Neural cell (in vitro differentiated cells): ENCODE data around the gene TTF1. TPM values are rescaled to one million over a fixed set of nuclear protein-coding genes. Genes with fewer than 3 reads are reported as not detected.

Experiments
- H2AFZ ChIP-seq: fragments of 200-600, 300-800 bp; sonication (generic), shearing (Covaris generic); 2 replicates; pipeline ENCODE4 v1.6.0; 2014; ENCODE audit warnings: low read depth, mild to moderate bottlenecking, antibody characterized with exemption, low read length, moderate library complexity
- H3F3A ChIP-seq: fragments of 200-600 bp; shearing (Covaris generic); 2 replicates; pipeline ENCODE4 v1.6.1; 2016; ENCODE audit warnings: mild to moderate bottlenecking, moderate library complexity, mixed read lengths, antibody characterized with exemption, low read length; ENCODE audit not compliant: insufficient read depth, poor library complexity, severe bottlenecking
- H3K27ac ChIP-seq: fragments of 200-600, 300-800 bp; sonication (generic), shearing (Covaris generic); 2 replicates; pipeline ENCODE4 v1.5.1; 2014; ENCODE audit warnings: mild to moderate bottlenecking, low read length, moderate library complexity
- H3K27me3 ChIP-seq: fragments of 300-800, 200-600 bp; sonication (generic), shearing (Covaris generic); 2 replicates; pipeline ENCODE4 v1.6.0; 2014; ENCODE audit warnings: mild to moderate bottlenecking, low read depth, low read length, moderate library complexity; ENCODE audit not compliant: insufficient read depth
- H3K36me3 ChIP-seq: fragments of 300-800, 200-600 bp; sonication (generic), shearing (Covaris generic); 2 replicates; pipeline ENCODE4 v1.5.1; 2014; ENCODE audit warnings: mild to moderate bottlenecking, antibody characterized with exemption, low read length, moderate library complexity; ENCODE audit not compliant: insufficient read depth
- H3K4me2 ChIP-seq: fragments of 300-800, 200-600 bp; sonication (generic), shearing (Covaris generic); 2 replicates; pipeline ENCODE4 v1.6.0; 2014; ENCODE audit warnings: mild to moderate bottlenecking, low read length
- H3K4me3 ChIP-seq: fragments of 300-800, 200-600 bp; sonication (generic), shearing (Covaris generic); 2 replicates; pipeline ENCODE4 v1.5.1; 2014; ENCODE audit warnings: mild to moderate bottlenecking, low read length, moderate library complexity
- H3K79me2 ChIP-seq: fragments of 200-600 bp; shearing (Covaris generic); replicated peaks from 2 replicates; pipeline ENCODE4 v1.6.0; 2014; ENCODE audit warnings: mild to moderate bottlenecking, low read length, moderate library complexity; ENCODE audit not compliant: insufficient read depth
- H3K9ac ChIP-seq: fragments of 300-800, 200-600 bp; sonication (generic), shearing (Covaris generic); 2 replicates; pipeline ENCODE4 v1.6.1; 2016; ENCODE audit warnings: mild to moderate bottlenecking, low read length, mixed read lengths
- H3K9me2 ChIP-seq: fragments of 200-600 bp; shearing (Covaris generic); 2 replicates; pipeline ENCODE4 v1.6.1; 2016; ENCODE audit warnings: mild to moderate bottlenecking, low read length, mixed read lengths; ENCODE audit not compliant: insufficient read depth
- H3K9me3 ChIP-seq: fragments of 200-600, 300-800 bp; sonication (generic), shearing (Covaris generic); 2 replicates; pipeline ENCODE4 v1.6.1; 2016; ENCODE audit warnings: mild to moderate bottlenecking, mixed run types, low read length, moderate library complexity, mixed read lengths
- H4K20me1 ChIP-seq: fragments of 200-600 bp; shearing (Covaris generic); 2 replicates; pipeline ENCODE4 v1.6.1; 2016; ENCODE audit warnings: mild to moderate bottlenecking, mixed run types; ENCODE audit not compliant: insufficient read depth
- CTCF ChIP-seq: fragments of 450-650 bp; IDR thresholded peaks from 2 replicates; pipeline ENCODE4 v1.5.1; 2014; ENCODE audit warnings: antibody characterized with exemption, mild to moderate bottlenecking, moderate library complexity; ENCODE audit not compliant: poor library complexity, severe bottlenecking
- EP300 ChIP-seq: fragments of 450-650 bp; conservative IDR thresholded peaks from 2 replicates; pipeline ENCODE4 v1.6.1; 2014; ENCODE audit warnings: antibody characterized with exemption, mild to moderate bottlenecking, moderate library complexity; ENCODE audit not compliant: poor library complexity, severe bottlenecking
- EZH2 ChIP-seq: fragments of 200-600, 300-800 bp; shearing (Covaris generic), sonication (generic); IDR thresholded peaks from 2 replicates; pipeline ENCODE4 v1.6.1; 2014; ENCODE audit warnings: antibody characterized with exemption, low read length, borderline replicate concordance, mild to moderate bottlenecking; ENCODE audit not compliant: insufficient read depth, poor library complexity, severe bottlenecking
- MXI1 ChIP-seq: fragments of 450-650 bp; conservative IDR thresholded peaks from 2 replicates; pipeline ENCODE4 v1.6.1; 2014; ENCODE audit warnings: antibody characterized with exemption, mild to moderate bottlenecking; ENCODE audit not compliant: poor library complexity, severe bottlenecking
- POLR2AphosphoS5 ChIP-seq: IDR thresholded peaks from 2 replicates; pipeline ENCODE4 v1.6.1; 2012
- RAD21 ChIP-seq: fragments of 450-650 bp; conservative IDR thresholded peaks from 2 replicates; pipeline ENCODE4 v1.6.1; 2014; ENCODE audit warnings: antibody characterized with exemption, mild to moderate bottlenecking, moderate library complexity
- REST ChIP-seq: IDR thresholded peaks from 2 replicates; pipeline ENCODE4 v1.6.1; 2012; ENCODE audit warnings: borderline replicate concordance
- SMC3 ChIP-seq: fragments of 450-650 bp; conservative IDR thresholded peaks from 2 replicates; pipeline ENCODE4 v1.6.1; 2014; ENCODE audit warnings: antibody characterized with exemption, mild to moderate bottlenecking, moderate library complexity; ENCODE audit not compliant: poor library complexity
- TAF1 ChIP-seq: IDR thresholded peaks from 2 replicates; pipeline ENCODE4 v1.6.1; 2012; ENCODE audit warnings: low read depth
- polyA plus RNA-seq: library from polyadenylated mRNA; depleted of rRNA; stranded (reverse); fragments of >200 nt; gene quantifications from 2 replicates; pipeline ENCODE4 v1.2.3, GENCODE V29; 2014

TTF1 gene
- polyA plus RNA-seq, 1 donor from 2014 or later: 27.1 TPM

GRCh38 chr9:132446887-132447286 lies 40.2 kb upstream of the TTF1 start:
- Histone ChIP-seq H3K9me2 (no peaks in the 10 kb centered on the region), H2AFZ (no peak overlapping the region), H3K9ac (no peak overlapping the region), H3F3A (no peaks in the 10 kb centered on the region), H3K27me3 (no peaks in the 10 kb centered on the region), H3K9me3 (no peaks in the 10 kb centered on the region), H3K4me2 (no peak overlapping the region), H3K27ac (no peak overlapping the region), H3K4me3 (no peak overlapping the region), H3K79me2 (no peaks in the 10 kb centered on the region), H4K20me1 (no peaks in the 10 kb centered on the region), H3K36me3 (no peaks in the 10 kb centered on the region)
- TF ChIP-seq SMC3: no peak
- TF ChIP-seq POLR2AphosphoS5: no peak
- no peak for TF ChIP-seq CTCF
- no peak for TF ChIP-seq TAF1
- no peak for TF ChIP-seq RAD21
- no peak for TF ChIP-seq EZH2

GRCh38 chr9:132443951-132444607 lies 37.4 kb upstream of the TTF1 start:
- peaks cover 10% of the 10 kb centered on the region for H3F3A ChIP-seq
- TF ChIP-seq CTCF (no peak), MXI1 (no peak), REST (no peak), SMC3 (no peak), TAF1 (no peak), EZH2 (no peak), POLR2AphosphoS5 (no peak), EP300 (no peak), RAD21 (no peak)

More at GRCh38 chr9:132443951-132444607, 37.4 kb upstream of the TTF1 start:
- H3K27ac ChIP-seq: no peak overlapping the region
- no peaks in the 10 kb centered on the region for H3K27me3 ChIP-seq
- H3K36me3 ChIP-seq: no peaks in the 10 kb centered on the region
- no peak overlapping the region for H3K4me2 ChIP-seq
- no peak overlapping the region for H3K4me3 ChIP-seq
- no peaks in the 10 kb centered on the region for H3K9me2 ChIP-seq
- H4K20me1 ChIP-seq: no peaks in the 10 kb centered on the region
- no peak overlapping the region for H2AFZ ChIP-seq
- no peaks in the 10 kb centered on the region for H3K79me2 ChIP-seq
- no peaks in the 10 kb centered on the region for H3K9me3 ChIP-seq
- no peak overlapping the region for H3K9ac ChIP-seq
